NCI-H460 (cell line): ENCODE measurements around the gene DBF4B. TPM values are rescaled to one million over a fixed set of nuclear protein-coding genes. Genes with fewer than 3 reads are reported as not detected.

Experiments used
- DNase-seq: peaks from one replicate; pipeline ENCODE4 v3.0.0-alpha.2; 2016; ENCODE audit warnings: low read depth; ENCODE audit errors: extremely low read depth
- small RNA-seq, 2 experiments: library from RNA; depleted of rRNA; stranded (forward); fragments of <200 nt; gene quantifications; one replicate each; pipeline ENCODE3, GENCODE V24; 2014
- total RNA-seq: library from RNA; depleted of rRNA; stranded (reverse); fragments of >200 nt; shearing (Covaris generic); gene quantifications from 2 replicates; pipeline ENCODE4 v1.2.3, GENCODE V29; 2014; rRNA removed

Gene DBF4B
- total RNA-seq, 1 experiment from 2014 or later, result 12.9 TPM

- no peak for DNase-seq
These were observed 87.0 kb downstream of the DBF4B start for GRCh38 chr17:44795421-44795820.

- no peak for DNase-seq
These were observed 87.5 kb downstream of the DBF4B start for GRCh38 chr17:44795928-44796327.

DNA sequence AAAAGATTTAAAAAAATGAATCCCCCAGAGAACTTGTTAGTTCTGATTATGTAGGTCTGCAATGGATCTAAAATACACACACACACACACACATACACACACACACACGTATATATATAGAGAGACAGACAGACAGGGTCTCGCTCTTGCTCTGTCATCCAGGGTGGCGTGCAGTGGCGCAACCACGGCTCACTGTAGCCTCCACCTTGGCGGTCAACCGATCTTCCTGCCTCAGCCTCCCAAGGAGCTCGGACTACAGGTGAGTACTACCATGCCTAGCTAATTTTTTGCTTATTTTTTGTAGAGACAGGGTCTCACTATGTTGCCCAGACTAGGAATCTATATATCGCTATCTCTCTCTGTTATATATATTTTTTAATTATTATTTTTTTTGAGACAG, 88.3 kb downstream of the DBF4B start:
- no peak for DNase-seq

DNA sequence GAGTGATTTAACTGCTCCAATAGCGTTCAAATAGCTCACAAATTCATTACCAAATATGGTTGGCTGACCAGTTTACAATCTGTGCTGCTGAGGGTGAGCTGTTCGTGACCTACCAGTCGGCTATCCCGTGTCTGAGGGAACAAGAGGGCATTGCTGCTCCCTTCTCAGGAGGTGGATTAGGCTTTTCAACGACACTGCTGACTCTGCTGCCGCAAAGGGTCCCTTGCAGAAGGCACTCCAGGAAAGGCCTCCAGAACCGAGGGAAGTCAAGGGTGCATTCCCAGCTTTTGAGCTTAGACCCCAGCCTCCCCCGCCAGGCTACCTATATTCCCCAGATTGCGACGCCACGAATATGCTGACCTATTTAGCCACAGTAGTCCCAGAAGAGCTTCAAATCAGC, 89.3 kb downstream of the DBF4B start:
- no peak for DNase-seq

DNA sequence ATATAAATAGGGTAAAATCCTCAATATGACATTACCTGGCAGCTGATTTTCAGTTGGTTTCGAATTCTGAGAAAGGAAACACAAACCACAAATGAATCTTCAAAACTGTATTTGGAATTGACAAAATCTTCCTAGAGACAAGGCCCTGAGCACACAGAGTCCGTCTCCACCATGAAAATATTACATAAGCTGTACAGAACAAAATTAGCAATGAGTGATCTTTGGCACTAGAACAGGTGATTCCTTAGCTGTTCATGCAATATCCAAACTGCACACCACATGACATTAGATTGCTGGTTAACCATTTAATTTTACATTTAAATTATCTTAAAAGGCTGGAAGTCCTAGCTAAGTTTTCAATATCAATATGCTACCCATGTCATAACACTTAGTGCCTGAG, 89.9 kb downstream of the DBF4B start:
- DNase-seq, result no peak

Small RNA genes within 50 kb of the gene (small RNA-seq; reads per million reads assigned to genes)
- gene RN7SL819P, result 0 reads per million in 2 experiments

Other genes with a start within 250 kb of the DBF4B start
- 17.8 and 20.0 TPM in 2 replicates for gene GPATCH8, start 205.3 kb upstream of the DBF4B start, total RNA-seq
- gene FZD2, start 151.2 kb upstream of the DBF4B start, total RNA-seq, result 1.7 and 2.0 TPM in 2 replicates
- 0.75 and 0.82 TPM in 2 replicates for gene MEIOC, start 52.2 kb upstream of the DBF4B start, total RNA-seq
- 46.0 and 49.1 TPM in 2 replicates for gene CCDC43, start 18.9 kb upstream of the DBF4B start, total RNA-seq
- 0.75 and 0.94 TPM in 2 replicates for gene ADAM11, start 50.3 kb downstream of the DBF4B start, total RNA-seq
- 4.4 and 5.2 TPM in 2 replicates for gene GJC1, start 121.6 kb downstream of the DBF4B start, total RNA-seq
- gene HIGD1B, start 139.2 kb downstream of the DBF4B start, total RNA-seq, result not detected in 2 replicates
- gene EFTUD2, start 190.8 kb downstream of the DBF4B start, total RNA-seq, result 112 and 137 TPM in 2 replicates
- 0.09 and 0.32 TPM in 2 replicates for gene GFAP, start 206.8 kb downstream of the DBF4B start, total RNA-seq
- 11.0 and 12.7 TPM in 2 replicates for gene KIF18B, start 239.1 kb downstream of the DBF4B start, total RNA-seq